Renal cortex interstitium (tissue), 11 donors: ENCODE measurements around the gene RUSF1. TPM values are rescaled to one million over a fixed set of nuclear protein-coding genes. Genes with fewer than 3 reads are reported as not detected.

Experiments used
- DNase-seq, 11 donors: peaks; one replicate each; pipeline ENCODE4 v3.0.0-alpha.2; 2013; ENCODE audit warnings: low read depth in 9 of 11, low spot score in 4 of 11; ENCODE audit errors: extremely low read depth in 1 of 11
- polyA plus RNA-seq, 3 donors: library from polyadenylated mRNA; unstranded; fragments of 120-200 nt; gene quantifications; one replicate each; pipeline ENCODE4 v1.2.1, GENCODE V29; 2013; ENCODE audit not compliant: insufficient read length in 3 of 3

RUSF1 gene
- polyA plus RNA-seq, 3 donors, result 69.2 to 101 (median 86.3) TPM

DNA sequence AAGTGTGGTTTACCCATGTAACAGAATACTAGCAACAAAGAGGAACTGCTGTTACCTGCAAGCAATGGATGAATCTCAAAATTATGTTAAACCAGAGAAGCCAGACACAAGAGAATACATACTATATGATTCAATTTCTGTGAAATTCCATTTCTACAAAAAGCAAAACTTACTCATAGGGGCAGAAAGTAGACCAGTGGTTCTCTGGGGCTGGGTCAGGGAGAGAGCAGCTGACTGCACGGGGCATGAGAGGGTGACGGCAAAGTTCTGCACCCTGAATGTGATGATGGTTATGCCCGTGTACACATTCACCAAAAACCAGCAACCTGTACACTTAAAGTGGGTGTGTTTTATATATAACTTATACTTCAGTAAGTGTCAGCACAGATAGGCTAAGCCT is 68.7 kb downstream of the RUSF1 start:
- no peak for DNase-seq

Other genes starting within 250 kb of the RUSF1 start
- 1 to 10 TPM; 1.9 to 2.1 (median 1.9) TPM for gene ITGAM, start 248.4 kb downstream of the RUSF1 start, polyA plus RNA-seq
- 1 to 10 TPM in 1 of 3 donors, under 1 TPM in 2; 0.39 to 1.9 (median 0.65) TPM for gene ITGAX, start 153.2 kb downstream of the RUSF1 start, polyA plus RNA-seq
- under 1 TPM; 0.08 to 0.22 (median 0.17) TPM for gene ITGAD, start 115.1 kb downstream of the RUSF1 start, polyA plus RNA-seq
- 1 to 10 TPM in 2 of 3 donors, under 1 TPM in 1; 0.51 to 1.6 (median 1.2) TPM for gene COX6A2, start 80.0 kb downstream of the RUSF1 start, polyA plus RNA-seq
- 1 to 10 TPM; 2.7 to 3.3 (median 2.8) TPM for gene ZNF843, start 65.6 kb downstream of the RUSF1 start, polyA plus RNA-seq
- gene ARMC5, start 48.9 kb downstream of the RUSF1 start, polyA plus RNA-seq, result 10 to 100 TPM; 10.2 to 14.6 (median 14.3) TPM
- gene TGFB1I1, start 36.2 kb downstream of the RUSF1 start, polyA plus RNA-seq, result 10 to 100 TPM; 42.1 to 51.3 (median 45.6) TPM
- gene SLC5A2, start 25.3 kb downstream of the RUSF1 start, polyA plus RNA-seq, result 10 to 100 TPM; 39.0 to 73.9 (median 54.2) TPM
- gene AHSP, start 19.5 kb upstream of the RUSF1 start, polyA plus RNA-seq, result 10 to 100 TPM in 1 of 3 donors, 1 to 10 TPM in 2; 3.8 to 13.4 (median 5.5) TPM